Dermis microvascular lymphatic vessel endothelial cell (primary cell): ENCODE measurements around the gene COMMD2. TPM values are rescaled to one million over a fixed set of nuclear protein-coding genes. Genes with fewer than 3 reads are reported as not detected.

ENCODE experiments used
- DNase-seq, 2 donors: peaks; one replicate each; pipeline versions ENCODE4 v3.0.0 to v3.0.0-alpha.2; 2010; ENCODE audit warnings: low read depth in 2 of 2
- total RNA-seq: library from RNA; depleted of rRNA; stranded (reverse); fragments of >200 nt; gene quantifications from 2 replicates; pipeline ENCODE4 v1.2.1, GENCODE V29; 2014

Gene COMMD2
- total RNA-seq, 1 donor from 2014 or later, result 23.1 TPM

- DNase-seq, result no peak
Measured at GRCh38 chr3:149702691-149703441, 49.4 kb downstream of the COMMD2 start.

GRCh38 chr3:149701977-149702350 is 50.3 kb downstream of the COMMD2 start:
- no peak for DNase-seq

GRCh38 chr3:149701206-149701976 is 50.9 kb downstream of the COMMD2 start:
- no peak for DNase-seq

Other genes starting within 250 kb of the COMMD2 start
- gene WWTR1, start 94.5 kb downstream of the COMMD2 start, total RNA-seq, result 94.6 and 213 TPM in 2 replicates
- gene ANKUB1, start 40.1 kb upstream of the COMMD2 start, total RNA-seq, result under 0.01 TPM in 1 of 2 replicates, not detected in the other
- 45.3 and 51.3 TPM in 2 replicates for gene RNF13, start 60.7 kb upstream of the COMMD2 start, total RNA-seq
- 5.1 and 12.1 TPM in 2 replicates for gene PFN2, start 218.4 kb upstream of the COMMD2 start, total RNA-seq